Karpas-422 (cell line): ENCODE data around the gene NAA15. TPM values are rescaled to one million over a fixed set of nuclear protein-coding genes. Genes with fewer than 3 reads are reported as not detected.
"Not testable (repeated sequence)": the region's sequence is repeated elsewhere in the genome, so short reads cannot be mapped to it uniquely, and the experiment has no call there.

Source experiments
- DNase-seq: peaks from one replicate; pipeline ENCODE4 v3.0.0-alpha.2; 2015
- H2AFZ ChIP-seq: fragments of 200-600 bp; sonication (generic); 2 replicates; pipeline ENCODE4 v1.6.1; 2014; ENCODE audit warnings: antibody characterized with exemption, low read length, mixed read lengths
- H3K27ac ChIP-seq: fragments of 200-600 bp; sonication (generic); 2 replicates; pipeline ENCODE4 v1.5.1; 2014; ENCODE audit warnings: mild to moderate bottlenecking, low read length, moderate library complexity
- H3K27me3 ChIP-seq: fragments of 200-600 bp; sonication (generic); 2 replicates; pipeline ENCODE4 v1.6.1; 2014; ENCODE audit warnings: low read length, mixed read lengths
- H3K36me3 ChIP-seq: fragments of 200-600 bp; sonication (generic); 2 replicates; pipeline ENCODE4 v1.6.1; 2014; ENCODE audit warnings: low read length, mixed read lengths; ENCODE audit not compliant: insufficient read depth
- H3K4me1 ChIP-seq: fragments of 200-600 bp; sonication (generic); 2 replicates; pipeline ENCODE4 v1.6.1; 2014; ENCODE audit warnings: mild to moderate bottlenecking, low read length, mixed read lengths
- H3K4me2 ChIP-seq: fragments of 200-600 bp; sonication (generic); 2 replicates; pipeline ENCODE4 v1.6.1; 2014; ENCODE audit warnings: low read length, low read depth, mild to moderate bottlenecking; ENCODE audit not compliant: poor library complexity, severe bottlenecking
- H3K4me3 ChIP-seq: fragments of 200-600 bp; sonication (generic); 2 replicates; pipeline ENCODE4 v1.5.1; 2014; ENCODE audit warnings: mild to moderate bottlenecking, antibody characterized with exemption, low read length, mixed read lengths
- H3K79me2 ChIP-seq: fragments of 200-600 bp; sonication (generic); 2 replicates; pipeline ENCODE4 v1.6.1; 2014; ENCODE audit warnings: mild to moderate bottlenecking, low read length, mixed read lengths
- H3K9ac ChIP-seq: fragments of 200-600 bp; sonication (generic); 2 replicates; pipeline ENCODE4 v1.6.0; 2014; ENCODE audit warnings: low read length
- H3K9me2 ChIP-seq: fragments of 200-600 bp; sonication (generic), shearing (Covaris generic); replicated peaks from 2 replicates; pipeline ENCODE4 v1.6.0; 2014; ENCODE audit warnings: mild to moderate bottlenecking, low read length, moderate library complexity; ENCODE audit not compliant: insufficient read depth
- H3K9me3 ChIP-seq: fragments of 300-700, 200-600 bp; sonication (generic); 2 replicates; pipeline ENCODE4 v1.6.1; 2014; ENCODE audit warnings: low read length, mixed read lengths
- H4K20me1 ChIP-seq: fragments of 200-600 bp; sonication (generic); 2 replicates; pipeline ENCODE4 v1.6.1; 2014; ENCODE audit warnings: mild to moderate bottlenecking, antibody characterized with exemption, low read length, low read depth; ENCODE audit not compliant: insufficient read depth
- total RNA-seq: library from RNA; depleted of rRNA; stranded (reverse); fragments of >200 nt; shearing (Covaris generic); gene quantifications from 2 replicates; pipeline ENCODE4 v1.2.3, GENCODE V29; 2014; ENCODE audit warnings: low replicate concordance

Gene NAA15
- total RNA-seq, 1 experiment from 2014 or later: 44.3 TPM

DNA sequence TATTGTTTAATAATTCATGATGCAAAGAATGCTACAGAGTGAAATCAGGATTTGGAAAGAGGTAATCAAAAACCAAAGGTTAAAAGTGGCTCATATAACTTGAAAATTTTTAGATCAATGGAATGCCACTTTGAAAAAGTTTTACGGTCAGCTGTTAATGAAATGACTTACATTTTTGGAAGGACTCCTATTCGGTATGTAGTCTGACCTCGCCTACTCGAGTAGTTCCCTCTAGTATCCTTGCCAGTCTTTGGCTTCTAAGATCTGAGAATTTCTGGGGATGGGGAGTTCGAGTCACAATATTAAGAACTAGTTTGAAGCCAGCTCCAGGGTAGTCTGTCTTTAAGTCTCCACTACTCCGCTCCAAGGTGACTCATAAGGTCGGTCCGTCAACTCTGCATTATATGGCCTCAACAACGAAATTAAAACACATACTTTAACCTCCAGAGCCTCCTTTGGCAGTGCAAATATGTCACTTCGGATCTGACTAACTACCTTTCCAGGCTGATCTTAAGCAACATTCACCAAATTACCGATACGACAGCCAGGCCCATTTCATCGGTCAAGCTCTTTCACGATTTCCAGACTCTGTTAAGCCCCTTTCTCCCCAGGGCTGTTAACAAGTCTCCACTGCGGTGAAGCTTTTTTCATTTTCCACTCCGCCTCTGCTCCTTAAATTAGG, 733 bp upstream of the NAA15 start:
- peaks cover 24% of the 10 kb centered on the region for H3K36me3 ChIP-seq
- peaks cover 44% of the 10 kb centered on the region for H3K4me1 ChIP-seq
- peaks cover 4% of the 10 kb centered on the region for H3K9me3 ChIP-seq
- H3K27ac ChIP-seq: peak overlapping the region; percentile 59
- no peaks in the 10 kb centered on the region for H3K27me3 ChIP-seq
- peak overlapping the region; percentile 92 for H3K4me3 ChIP-seq
- peaks cover 57% of the 10 kb centered on the region for H3K79me2 ChIP-seq
- no peaks in the 10 kb centered on the region for H3K9me2 ChIP-seq
- peaks cover 16% of the 10 kb centered on the region for H4K20me1 ChIP-seq
- H2AFZ ChIP-seq: peak overlapping the region; percentile 61
- peak; percentile 69 for DNase-seq
- peak overlapping the region; percentile 92 for H3K9ac ChIP-seq
- peak overlapping the region; percentile 80 for H3K4me2 ChIP-seq

- H3K27me3 ChIP-seq: no peaks in the 10 kb centered on the region
- H3K27ac ChIP-seq: peak within 1 kb of the TSS; percentile 84
- peak within 1 kb of the TSS; percentile 63; the same call in 1 of the 2 replicates for H2AFZ ChIP-seq
- H3K79me2 ChIP-seq: peaks cover 72% of the 10 kb centered on the region
- H3K9ac ChIP-seq: peak within 1 kb of the TSS; percentile 92
- peaks cover 23% of the 10 kb centered on the region for H4K20me1 ChIP-seq
- no peaks in the 10 kb centered on the region for H3K9me2 ChIP-seq
- DNase-seq: peak; percentile 85
- peaks cover 4% of the 10 kb centered on the region for H3K9me3 ChIP-seq
- H3K4me2 ChIP-seq: peak within 1 kb of the TSS; percentile 80
- peak within 1 kb of the TSS; percentile 92 for H3K4me3 ChIP-seq
- peaks cover 33% of the 10 kb centered on the region for H3K36me3 ChIP-seq
- peaks cover 31% of the 10 kb centered on the region for H3K4me1 ChIP-seq
Observed at GRCh38 chr4:139301821-139302611, 711 bp downstream of the NAA15 start, which contains the start of gene NDUFC1. Gene NDUFC1 (minus strand): TSS chr4:139302477. CDS start chr4:139295798, 6,679 bp downstream.

DNA sequence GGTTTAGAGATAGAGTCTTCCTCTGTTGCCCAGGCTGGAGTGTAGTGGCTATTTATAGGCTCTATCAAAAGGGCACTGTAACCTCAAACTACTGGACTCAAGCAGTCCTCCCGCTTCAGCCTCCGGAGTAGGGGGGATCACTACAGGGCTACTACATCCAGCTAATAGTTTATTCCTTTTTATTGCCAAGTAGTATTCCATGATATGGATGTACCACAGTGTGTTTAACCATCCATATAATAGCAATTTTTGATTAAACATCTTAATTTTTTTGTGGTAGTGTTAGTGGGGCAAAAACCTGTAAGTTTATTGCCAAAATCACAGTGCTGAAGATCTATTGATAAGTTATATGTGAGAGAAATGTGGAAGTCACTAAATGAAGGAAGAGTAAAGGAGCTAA, 3.6 kb downstream of the NAA15 start:
- Histone ChIP-seq H3K27me3 (no peaks in the 10 kb centered on the region), H3K4me1 (peaks cover 15% of the 10 kb centered on the region), H2AFZ (no peak overlapping the region), H4K20me1 (peaks cover 27% of the 10 kb centered on the region), H3K36me3 (peaks cover 34% of the 10 kb centered on the region), H3K9me2 (no peaks in the 10 kb centered on the region), H3K9ac (no peak overlapping the region), H3K9me3 (peaks cover 4% of the 10 kb centered on the region), H3K79me2 (peaks cover 95% of the 10 kb centered on the region), H3K27ac (no peak overlapping the region), H3K4me3 (no peak overlapping the region), H3K4me2 (no peak overlapping the region)
- no peak for DNase-seq

DNA sequence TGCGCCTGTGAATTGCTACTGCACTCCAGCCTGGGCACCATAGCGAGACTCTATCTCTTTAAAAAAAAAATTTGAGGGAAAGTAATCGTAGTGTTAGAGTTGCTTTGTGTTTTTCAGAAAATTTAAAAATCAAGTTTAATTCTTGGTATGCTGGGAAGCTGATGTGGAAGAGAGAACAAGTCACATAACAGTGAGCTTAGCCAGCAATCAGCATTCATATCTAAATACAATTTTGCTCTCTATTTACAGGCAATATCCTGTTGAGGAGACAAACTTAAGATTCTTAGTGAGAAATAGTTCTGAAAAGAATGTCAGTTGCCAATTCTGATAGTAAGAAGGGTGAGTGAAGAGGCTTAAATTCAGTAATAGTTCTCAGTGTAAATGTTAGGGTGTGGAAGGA, 10.6 kb downstream of the NAA15 start:
- no peak for DNase-seq
- no peaks in the 10 kb centered on the region for H3K9me3 ChIP-seq
- H3K4me1 ChIP-seq: peaks cover 21% of the 10 kb centered on the region
- H3K9me2 ChIP-seq: no peaks in the 10 kb centered on the region
- no peak overlapping the region for H3K4me2 ChIP-seq
- H3K36me3 ChIP-seq: peaks cover 31% of the 10 kb centered on the region
- H3K9ac ChIP-seq: no peak overlapping the region
- H3K27me3 ChIP-seq: no peaks in the 10 kb centered on the region
- peaks cover 99% of the 10 kb centered on the region for H3K79me2 ChIP-seq
- H2AFZ ChIP-seq: no peak overlapping the region
- no peak overlapping the region for H3K4me3 ChIP-seq
- H4K20me1 ChIP-seq: peaks cover 21% of the 10 kb centered on the region; the same call in 1 of the 2 replicates
- no peak overlapping the region for H3K27ac ChIP-seq

- H3K9me3 ChIP-seq: no peaks in the 10 kb centered on the region
- no peak overlapping the region for H3K4me3 ChIP-seq
- no peaks in the 10 kb centered on the region for H3K27me3 ChIP-seq
- H3K27ac ChIP-seq: peak overlapping the region; percentile 37
- peaks cover 20% of the 10 kb centered on the region; the same call in 1 of the 2 replicates for H4K20me1 ChIP-seq
- no peak for DNase-seq
- no peak overlapping the region for H2AFZ ChIP-seq
- H3K4me2 ChIP-seq: no peak overlapping the region
- H3K9me2 ChIP-seq: no peaks in the 10 kb centered on the region
- H3K79me2 ChIP-seq: peaks cover 99% of the 10 kb centered on the region
- no peak overlapping the region for H3K9ac ChIP-seq
- H3K36me3 ChIP-seq: peaks cover 29% of the 10 kb centered on the region
- peaks cover 21% of the 10 kb centered on the region for H3K4me1 ChIP-seq
Observed at GRCh38 chr4:139312552-139313332, 11.4 kb downstream of the NAA15 start.

GRCh38 chr4:139313414-139313813, 12.1 kb downstream of the NAA15 start:
- not testable (repeated sequence) for H2AFZ ChIP-seq, H3K27me3 ChIP-seq, H3K4me3 ChIP-seq, H3K27ac ChIP-seq, H3K4me2 ChIP-seq, H3K9me2 ChIP-seq, H3K9me3 ChIP-seq, DNase-seq, H3K9ac ChIP-seq
- peaks cover 21% of the 10 kb centered on the region for H3K4me1 ChIP-seq
- peaks cover 20% of the 10 kb centered on the region; the same call in 1 of the 2 replicates for H4K20me1 ChIP-seq
- H3K36me3 ChIP-seq: peaks cover 29% of the 10 kb centered on the region
- peaks cover 100% of the 10 kb centered on the region for H3K79me2 ChIP-seq

DNA sequence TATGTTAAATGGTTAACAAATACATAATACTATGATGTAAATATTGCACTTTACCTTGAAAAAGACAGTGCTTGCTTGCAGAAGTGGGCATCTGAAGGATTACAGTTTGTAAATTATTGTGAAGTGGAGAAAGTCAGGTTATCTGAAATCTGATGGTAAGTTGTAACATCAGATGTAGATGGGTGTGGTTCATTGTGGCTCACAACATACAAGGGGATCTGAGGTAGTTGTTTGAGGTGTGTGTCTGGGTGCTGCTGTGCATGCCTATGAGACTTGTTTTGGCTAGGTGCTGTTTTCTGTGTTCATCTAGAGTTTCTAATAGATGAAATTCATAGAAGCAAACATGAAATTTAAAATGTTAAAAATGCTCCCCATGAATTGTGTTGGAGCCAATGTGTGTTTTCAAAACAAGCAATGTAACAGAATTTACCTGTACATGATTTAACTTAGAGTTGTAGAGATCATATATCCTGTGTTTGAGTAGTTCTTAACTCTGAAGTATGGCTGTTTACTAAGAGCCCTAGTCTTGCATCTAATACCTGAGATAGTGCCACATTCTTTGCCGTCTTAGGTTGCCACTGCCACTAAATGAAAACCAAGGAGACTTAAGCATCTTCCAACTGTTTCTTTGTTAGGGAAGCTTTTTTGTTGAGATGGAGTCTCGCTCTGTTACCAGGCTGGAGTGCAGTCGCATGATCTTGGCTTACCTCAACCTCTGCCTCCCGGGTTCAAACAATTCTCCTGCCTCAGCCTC, 12.9 kb downstream of the NAA15 start:
- no peak overlapping the region for H3K4me2 ChIP-seq
- peaks cover 29% of the 10 kb centered on the region for H3K36me3 ChIP-seq
- H3K4me3 ChIP-seq: no peak overlapping the region
- no peak overlapping the region for H3K9ac ChIP-seq
- H2AFZ ChIP-seq: no peak overlapping the region
- H3K79me2 ChIP-seq: peaks cover 100% of the 10 kb centered on the region
- DNase-seq: no peak
- H3K4me1 ChIP-seq: peaks cover 21% of the 10 kb centered on the region
- H3K9me3 ChIP-seq: no peaks in the 10 kb centered on the region
- H3K27me3 ChIP-seq: no peaks in the 10 kb centered on the region
- H3K27ac ChIP-seq: no peak overlapping the region
- H4K20me1 ChIP-seq: peaks cover 20% of the 10 kb centered on the region; the same call in 1 of the 2 replicates
- no peaks in the 10 kb centered on the region for H3K9me2 ChIP-seq
